Kidney (tissue), 14 donors: ENCODE measurements around the gene CSF2. TPM values are rescaled to one million over a fixed set of nuclear protein-coding genes. Genes with fewer than 3 reads are reported as not detected.

Source experiments
- DNase-seq, 5 donors: peaks; one replicate each; pipeline ENCODE4 v3.0.0-alpha.2; 2013 to 2020
- FAIRE-seq: peaks from 2 replicates; lab custom pipeline; 2012; peaks lifted over from hg19 to GRCh38; lab: Jason Lieb, UNC
- H3K27ac ChIP-seq, 2 donors: one replicate each; pipeline ENCODE4 v1.7.0; 2013; ENCODE audit warnings: low read depth in 2 of 2, low read length in 2 of 2, inconsistent platforms in 1 of 2
- H3K27me3 ChIP-seq: one replicate; pipeline ENCODE4 v1.7.1; 2013; ENCODE audit warnings: low read length, inconsistent platforms; ENCODE audit not compliant: control insufficient read depth, insufficient read depth
- H3K36me3 ChIP-seq, 3 donors: one replicate each; pipeline versions ENCODE4 v1.7.0 to v1.7.1; 2013; ENCODE audit warnings: low read length in 3 of 3, control low read depth in 1 of 3, inconsistent platforms in 1 of 3; ENCODE audit not compliant: insufficient read depth in 3 of 3, control insufficient read depth in 2 of 3
- H3K4me1 ChIP-seq, 3 donors: one replicate each; pipeline versions ENCODE4 v1.7.0 to v1.7.1; 2013; ENCODE audit warnings: low read length in 3 of 3, inconsistent platforms in 1 of 3, low read depth in 1 of 3; ENCODE audit not compliant: control insufficient read depth in 2 of 3, insufficient read depth in 2 of 3
- H3K4me3 ChIP-seq, 3 donors: one replicate each; pipeline versions ENCODE4 v1.7.0 to v1.8.1; 2013; ENCODE audit warnings: low read length in 3 of 3, control low read depth in 1 of 3, inconsistent platforms in 1 of 3
- H3K9ac ChIP-seq, 3 donors: one replicate each; pipeline versions ENCODE4 v1.7.0 to v1.7.1; 2013; ENCODE audit warnings: low read length in 3 of 3, control low read depth in 1 of 3, inconsistent platforms in 1 of 3
- H3K9me3 ChIP-seq, 3 donors: one replicate each; pipeline versions ENCODE4 v1.7.0 to v1.7.1; 2013; ENCODE audit warnings: low read length in 3 of 3, control low read depth in 1 of 3, inconsistent platforms in 1 of 3; ENCODE audit not compliant: control insufficient read depth in 2 of 3, insufficient read depth in 1 of 3
- intact Hi-C: fragments of 100-400 bp; cut with DNase I; formaldehyde crosslinking; loops from one replicate; pipeline ENCODE4 v1.11.1; 2022
- polyA plus RNA-seq: library from polyadenylated mRNA; stranded (reverse); fragments of 350-450 nt; fragmentation: Illumina TruSeq; extraction: RNeasy Lipid Tissue Mini Kit (QIAGEN cat#74804); gene quantifications from one replicate; pipeline ENCODE4 v1.2.3, GENCODE V29; 2014; ENCODE audit warnings: low read depth, low replicate concordance; ENCODE audit not compliant: insufficient read depth
- total RNA-seq: library from RNA; stranded (reverse); fragmentation: NEBNext Ultra II Directional; extraction: Animal tissue kit (Norgen Biotek cat#: 25700); gene quantifications from one replicate; pipeline ENCODE4 v1.2.1, GENCODE V29; 2021
- TF ChIP-seq, protein P1 (sequence below): IDR thresholded peaks from 3 replicates; pipeline ENCODE4 v1.5.1; 2012; ENCODE audit warnings: mild to moderate bottlenecking, moderate library complexity, borderline replicate concordance; ENCODE audit not compliant: insufficient read depth; ENCODE audit errors: extremely low read depth
- donor health status: control.
- donor health status: control.
- donor health status: control.
- donor health status: control.
- donor health status: control.
- donor health status: DM: yes; HTN: yes; CAD: no.
- donor health status: Normal renal cell carcinoma (clear cell type).

Gene CSF2
- total and polyA plus RNA-seq, 2 donors from 2014 or later: not detected

DNA sequence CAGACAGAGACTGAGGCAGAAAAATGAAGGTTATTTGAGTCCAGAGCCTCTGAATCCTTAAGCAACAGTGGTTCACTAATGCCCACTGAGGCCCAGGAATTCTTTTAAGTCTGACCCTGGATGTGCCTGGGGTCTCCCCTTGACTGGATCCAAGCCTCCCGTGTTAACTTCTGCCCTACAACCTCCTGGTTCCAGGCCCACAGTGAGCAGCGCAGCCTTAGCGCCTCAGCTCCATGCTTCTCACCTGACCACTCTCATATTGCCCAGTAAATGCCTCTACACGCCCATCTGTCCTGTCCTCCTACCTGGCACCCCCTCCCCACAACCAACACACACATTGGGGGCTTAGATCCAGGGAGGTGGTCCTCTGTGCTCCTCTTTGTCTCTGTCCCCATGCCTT lies 6.7 kb upstream of the CSF2 start:
- TF ChIP-seq, protein P1, sequence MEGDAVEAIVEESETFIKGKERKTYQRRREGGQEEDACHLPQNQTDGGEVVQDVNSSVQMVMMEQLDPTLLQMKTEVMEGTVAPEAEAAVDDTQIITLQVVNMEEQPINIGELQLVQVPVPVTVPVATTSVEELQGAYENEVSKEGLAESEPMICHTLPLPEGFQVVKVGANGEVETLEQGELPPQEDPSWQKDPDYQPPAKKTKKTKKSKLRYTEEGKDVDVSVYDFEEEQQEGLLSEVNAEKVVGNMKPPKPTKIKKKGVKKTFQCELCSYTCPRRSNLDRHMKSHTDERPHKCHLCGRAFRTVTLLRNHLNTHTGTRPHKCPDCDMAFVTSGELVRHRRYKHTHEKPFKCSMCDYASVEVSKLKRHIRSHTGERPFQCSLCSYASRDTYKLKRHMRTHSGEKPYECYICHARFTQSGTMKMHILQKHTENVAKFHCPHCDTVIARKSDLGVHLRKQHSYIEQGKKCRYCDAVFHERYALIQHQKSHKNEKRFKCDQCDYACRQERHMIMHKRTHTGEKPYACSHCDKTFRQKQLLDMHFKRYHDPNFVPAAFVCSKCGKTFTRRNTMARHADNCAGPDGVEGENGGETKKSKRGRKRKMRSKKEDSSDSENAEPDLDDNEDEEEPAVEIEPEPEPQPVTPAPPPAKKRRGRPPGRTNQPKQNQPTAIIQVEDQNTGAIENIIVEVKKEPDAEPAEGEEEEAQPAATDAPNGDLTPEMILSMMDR: no peak
- FAIRE-seq (no peak), DNase-seq (peak in 1 of 5 donors; percentile 31)
- Histone ChIP-seq H3K27me3 (no peaks in the 10 kb centered on the region), H3K9ac (no peak overlapping the region), H3K36me3 (no peaks in the 10 kb centered on the region), H3K9me3 (no peaks in the 10 kb centered on the region), H3K4me1 (no peaks in the 10 kb centered on the region), H3K27ac (no peak overlapping the region), H3K4me3 (no peak overlapping the region)
- intact Hi-C loops: no loop called here

DNA sequence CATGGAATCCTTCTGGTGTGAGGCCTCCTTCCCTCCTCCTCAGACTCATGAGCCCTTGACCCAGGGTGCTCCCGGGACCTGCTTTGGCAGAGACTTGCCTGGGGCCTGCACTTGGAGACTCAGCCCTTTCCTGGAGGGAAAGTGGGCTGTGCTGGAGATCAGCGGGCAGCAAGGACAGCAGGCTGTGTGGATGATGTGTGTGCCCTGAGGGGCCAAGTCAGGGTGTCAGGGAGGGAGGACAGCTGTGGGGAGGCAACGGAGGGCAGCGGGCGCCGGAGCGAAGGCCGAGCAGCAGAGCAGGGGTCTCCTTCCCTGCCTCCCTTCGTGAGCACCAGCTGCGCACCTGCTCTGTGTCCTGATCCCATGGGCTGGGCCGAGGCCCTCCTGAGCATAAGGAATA lies 6.1 kb upstream of the CSF2 start:
- intact Hi-C loops: no loop called here
- TF ChIP-seq, protein P1: no peak
- DNase-seq (peak in 1 of 5 donors; percentile 56), FAIRE-seq (no peak)
- H3K27me3 ChIP-seq: no peaks in the 10 kb centered on the region
- no peaks in the 10 kb centered on the region for H3K4me1 ChIP-seq
- no peaks in the 10 kb centered on the region for H3K36me3 ChIP-seq
- no peak overlapping the region for H3K27ac ChIP-seq
- H3K9ac ChIP-seq: no peak overlapping the region
- no peak overlapping the region for H3K4me3 ChIP-seq
- no peaks in the 10 kb centered on the region for H3K9me3 ChIP-seq

DNA sequence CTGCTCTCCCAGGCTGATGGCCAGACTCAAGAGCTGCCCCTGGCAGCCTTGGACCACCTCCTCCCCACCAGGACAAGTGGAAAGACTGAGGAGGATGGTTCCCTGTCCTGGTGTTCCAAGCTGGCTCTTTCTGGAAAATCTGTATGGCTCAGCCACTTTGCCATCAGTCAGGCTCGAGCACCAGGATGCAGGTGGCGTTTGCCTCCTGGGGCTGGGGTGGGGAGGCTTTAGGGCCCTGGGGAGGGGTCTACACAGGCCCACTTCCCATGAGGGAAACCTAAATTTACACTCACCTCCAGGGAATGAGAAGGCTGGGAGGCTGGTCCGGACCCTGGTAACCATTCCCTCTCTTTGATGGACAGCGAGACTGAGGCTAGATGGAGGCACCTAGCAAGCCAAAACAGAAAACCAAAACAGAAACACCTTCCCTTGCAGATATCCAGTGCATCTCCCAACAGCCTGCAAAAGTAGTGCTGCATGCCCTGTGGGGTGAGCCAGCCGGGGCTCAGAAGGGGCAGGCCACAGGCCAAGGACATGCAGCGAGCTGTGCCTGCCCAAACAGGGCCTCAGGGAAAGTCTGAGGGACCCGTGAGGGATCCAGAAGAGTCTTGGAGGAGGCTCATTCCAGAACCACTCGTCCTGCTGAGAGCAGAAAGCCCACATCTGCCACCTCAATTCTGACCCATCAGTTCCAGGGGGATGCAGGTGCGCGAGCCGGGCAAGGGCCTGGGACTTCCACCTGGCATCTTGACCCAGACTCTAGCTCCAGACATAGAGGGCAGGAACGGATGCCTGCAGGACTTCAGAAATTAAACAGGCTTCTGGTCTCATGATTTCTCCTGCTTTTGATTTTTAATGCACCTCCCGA lies 5.4 kb upstream of the CSF2 start:
- Histone ChIP-seq H3K27me3 (no peaks in the 10 kb centered on the region), H3K36me3 (no peaks in the 10 kb centered on the region), H3K9ac (no peak overlapping the region), H3K4me1 (no peaks in the 10 kb centered on the region), H3K9me3 (no peaks in the 10 kb centered on the region), H3K27ac (no peak overlapping the region), H3K4me3 (no peak overlapping the region)
- peak in 1 of 5 donors; percentile 47 for DNase-seq
- intact Hi-C loops: no loop called here
- TF ChIP-seq, protein P1: no peak
- FAIRE-seq: no peak
